Measurements from ENCODE around the gene PHETA2. TPM values are rescaled to one million over a fixed set of nuclear protein-coding genes. Genes with fewer than 3 reads are reported as not detected.

Gene PHETA2
- total and polyA plus RNA-seq, 2 experiments from 2014 or later: 5.4 to 8.3 TPM

DNA sequence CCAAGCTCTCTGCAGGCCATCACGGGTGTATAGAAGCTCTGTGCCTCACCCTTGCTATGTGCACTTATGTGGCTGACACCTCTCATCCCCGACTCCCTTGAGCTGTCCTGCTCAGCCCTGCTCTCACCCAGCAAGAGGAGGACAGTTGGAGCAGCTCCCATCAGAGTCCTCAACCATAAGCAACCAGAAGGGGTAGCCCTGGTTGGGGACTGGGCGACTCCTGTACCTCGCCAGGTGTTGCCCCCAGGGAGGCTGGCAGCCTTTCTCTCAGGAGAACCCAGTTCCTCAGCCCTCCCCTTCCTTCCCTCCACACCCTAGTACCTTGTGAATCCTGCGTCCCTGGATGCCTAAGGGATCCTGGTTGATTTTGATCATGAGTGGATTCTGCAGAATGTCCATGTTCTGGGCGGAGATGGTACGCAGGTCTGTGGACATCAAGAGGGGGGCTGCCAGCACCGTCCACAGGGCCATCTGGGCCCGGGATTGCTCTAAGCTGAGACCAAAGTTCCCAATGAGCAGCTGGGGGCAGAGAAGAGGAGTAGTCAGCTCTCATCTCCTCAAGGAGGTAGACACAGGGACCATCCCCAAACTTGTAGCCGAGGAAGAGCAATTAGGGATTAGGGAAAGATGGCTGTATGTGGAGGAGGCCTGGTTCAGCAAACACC lies 11.4 kb upstream of the PHETA2 start:
- Histone ChIP-seq H3K4me2 (no peak overlapping the region), H3K79me2 (no peaks in the 10 kb centered on the region), H3K4me3 (no peak overlapping the region), H4K20me1 (ENCODE audit: insufficient read depth, poor library complexity, severe bottlenecking) (no peaks in the 10 kb centered on the region), H3K4me1 (ENCODE audit: insufficient read depth) (no peaks in the 10 kb centered on the region), H3K9me2 (replicated peaks; ENCODE audit: insufficient read depth) (no peaks in the 10 kb centered on the region), H3K9me3 (ENCODE audit: low read depth) (no peaks in the 10 kb centered on the region), H3K36me3 (replicated peaks; ENCODE audit: insufficient read depth, low read depth) (no peaks in the 10 kb centered on the region), H2AFZ (no peak overlapping the region), H3K27me3 (no peaks in the 10 kb centered on the region), H3K27ac (no peak overlapping the region)
- WGBS (ENCODE audit: low lambda C conversion rate, missing lambda C conversion rate): 98% methylated on average over 10 of the region's 10 CpGs
- no peak for DNase-seq (ENCODE audit: low spot score)
- no peak for TF ChIP-seq EZH2phosphoT487 (IDR thresholded peaks at IDR 0.05; ENCODE audit: low read depth, severe bottlenecking, unreplicated experiment)
- TF ChIP-seq, protein P1, sequence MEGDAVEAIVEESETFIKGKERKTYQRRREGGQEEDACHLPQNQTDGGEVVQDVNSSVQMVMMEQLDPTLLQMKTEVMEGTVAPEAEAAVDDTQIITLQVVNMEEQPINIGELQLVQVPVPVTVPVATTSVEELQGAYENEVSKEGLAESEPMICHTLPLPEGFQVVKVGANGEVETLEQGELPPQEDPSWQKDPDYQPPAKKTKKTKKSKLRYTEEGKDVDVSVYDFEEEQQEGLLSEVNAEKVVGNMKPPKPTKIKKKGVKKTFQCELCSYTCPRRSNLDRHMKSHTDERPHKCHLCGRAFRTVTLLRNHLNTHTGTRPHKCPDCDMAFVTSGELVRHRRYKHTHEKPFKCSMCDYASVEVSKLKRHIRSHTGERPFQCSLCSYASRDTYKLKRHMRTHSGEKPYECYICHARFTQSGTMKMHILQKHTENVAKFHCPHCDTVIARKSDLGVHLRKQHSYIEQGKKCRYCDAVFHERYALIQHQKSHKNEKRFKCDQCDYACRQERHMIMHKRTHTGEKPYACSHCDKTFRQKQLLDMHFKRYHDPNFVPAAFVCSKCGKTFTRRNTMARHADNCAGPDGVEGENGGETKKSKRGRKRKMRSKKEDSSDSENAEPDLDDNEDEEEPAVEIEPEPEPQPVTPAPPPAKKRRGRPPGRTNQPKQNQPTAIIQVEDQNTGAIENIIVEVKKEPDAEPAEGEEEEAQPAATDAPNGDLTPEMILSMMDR (IDR thresholded peaks at IDR 0.05; ENCODE audit: poor library complexity): no peak
- TF ChIP-seq EZH2 (IDR thresholded peaks at IDR 0.05; ENCODE audit: borderline replicate concordance): no peak

GRCh38 chr22:42064629-42065028 lies 9.4 kb upstream of the PHETA2 start:
- Histone ChIP-seq H3K27ac (no peak overlapping the region), H3K27me3 (no peaks in the 10 kb centered on the region), H3K36me3 (replicated peaks; ENCODE audit: insufficient read depth, low read depth) (no peaks in the 10 kb centered on the region), H3K9me3 (ENCODE audit: low read depth) (no peaks in the 10 kb centered on the region), H3K79me2 (peaks cover 5% of the 10 kb centered on the region), H3K4me1 (ENCODE audit: insufficient read depth) (peaks cover 2% of the 10 kb centered on the region), H2AFZ (no peak overlapping the region), H3K4me2 (no peak overlapping the region), H3K9me2 (replicated peaks; ENCODE audit: insufficient read depth) (no peaks in the 10 kb centered on the region), H3K4me3 (no peak overlapping the region), H4K20me1 (ENCODE audit: insufficient read depth, poor library complexity, severe bottlenecking) (no peaks in the 10 kb centered on the region)
- WGBS (ENCODE audit: low lambda C conversion rate, missing lambda C conversion rate): 44% methylated on average over 1 of the region's 1 CpG
- DNase-seq (ENCODE audit: low spot score): no peak
- TF ChIP-seq EZH2 (IDR thresholded peaks at IDR 0.05; ENCODE audit: borderline replicate concordance) (no peak), EZH2phosphoT487 (IDR thresholded peaks at IDR 0.05; ENCODE audit: low read depth, severe bottlenecking, unreplicated experiment) (no peak)
- TF ChIP-seq, protein P1 (IDR thresholded peaks at IDR 0.05; ENCODE audit: poor library complexity): no peak

DNA sequence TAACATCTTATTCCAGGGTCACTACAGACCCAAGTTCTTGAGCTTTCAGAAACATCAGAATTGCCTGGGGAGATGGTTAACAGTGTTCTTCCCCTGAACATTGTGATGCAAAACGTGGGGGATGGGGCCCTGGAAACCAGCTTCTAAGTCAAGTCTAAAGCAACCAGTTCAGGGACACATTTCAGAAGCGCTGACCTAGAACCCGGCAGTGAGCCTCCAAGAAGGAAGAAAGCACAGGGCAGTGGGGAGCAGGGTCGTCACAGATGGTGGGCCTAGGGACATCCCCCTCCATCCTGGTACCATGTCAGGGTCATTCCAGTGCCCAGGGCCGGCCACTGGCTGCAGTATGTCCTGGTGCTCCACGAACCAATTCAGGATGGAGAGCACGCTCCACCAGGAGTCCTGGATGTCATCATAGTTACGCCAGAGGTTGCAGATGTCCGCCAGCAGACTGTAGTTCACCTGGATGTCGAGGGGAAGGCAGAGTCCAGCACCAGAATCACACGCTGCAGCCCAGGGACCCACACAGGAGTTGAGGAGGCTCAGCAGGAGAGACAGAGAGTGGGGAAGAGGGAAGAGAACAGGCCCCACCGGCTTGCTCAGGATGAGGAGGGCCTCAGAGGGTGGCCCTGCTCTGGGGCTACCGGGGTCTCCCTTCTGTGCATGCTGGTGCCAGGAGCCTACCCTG lies 8.5 kb upstream of the PHETA2 start:
- Histone ChIP-seq H3K36me3 (replicated peaks; ENCODE audit: insufficient read depth, low read depth) (no peaks in the 10 kb centered on the region), H3K4me3 (no peak overlapping the region), H3K4me1 (ENCODE audit: insufficient read depth) (peaks cover 8% of the 10 kb centered on the region), H3K27ac (no peak overlapping the region), H4K20me1 (ENCODE audit: insufficient read depth, poor library complexity, severe bottlenecking) (no peaks in the 10 kb centered on the region), H3K9me2 (replicated peaks; ENCODE audit: insufficient read depth) (no peaks in the 10 kb centered on the region), H3K79me2 (peaks cover 7% of the 10 kb centered on the region), H2AFZ (no peak overlapping the region), H3K9me3 (ENCODE audit: low read depth) (no peaks in the 10 kb centered on the region), H3K27me3 (no peaks in the 10 kb centered on the region), H3K4me2 (no peak overlapping the region)
- TF ChIP-seq EZH2 (IDR thresholded peaks at IDR 0.05; ENCODE audit: borderline replicate concordance): no peak
- TF ChIP-seq EZH2phosphoT487 (IDR thresholded peaks at IDR 0.05; ENCODE audit: low read depth, severe bottlenecking, unreplicated experiment): no peak
- TF ChIP-seq, protein P1 (IDR thresholded peaks at IDR 0.05; ENCODE audit: poor library complexity): no peak
- WGBS (ENCODE audit: low lambda C conversion rate, missing lambda C conversion rate): 84% methylated on average over 12 of the region's 13 CpGs
- DNase-seq (ENCODE audit: low spot score): no peak

Measured in hepatocyte (in vitro differentiated cells).